Neural progenitor cell (in vitro differentiated cells): Measurements from ENCODE around the gene KDM2B. TPM values are rescaled to one million over a fixed set of nuclear protein-coding genes. Genes with fewer than 3 reads are reported as not detected.

Experiments used
- DNase-seq: peaks from one replicate; pipeline ENCODE4 v3.0.0-alpha.2; 2016; ENCODE audit warnings: low spot score
- H2AFZ ChIP-seq: fragments of 200-600 bp; sonication (generic); replicated peaks from 2 replicates; pipeline ENCODE4 v1.6.1; 2016; ENCODE audit warnings: antibody characterized with exemption
- H3F3A ChIP-seq: fragments of 200-600 bp; sonication (generic); 2 replicates; pipeline ENCODE4 v1.6.1; 2016; ENCODE audit warnings: antibody characterized with exemption, low read depth
- H3K27ac ChIP-seq: fragments of 200-600 bp; sonication (generic); 2 replicates; pipeline ENCODE4 v1.5.1; 2016; ENCODE audit warnings: mild to moderate bottlenecking
- H3K27me3 ChIP-seq: fragments of 200-600 bp; sonication (generic); 2 replicates; pipeline ENCODE4 v1.6.1; 2016; ENCODE audit warnings: mild to moderate bottlenecking, moderate library complexity
- H3K36me3 ChIP-seq: fragments of 200-600 bp; sonication (generic); 2 replicates; pipeline ENCODE4 v1.5.1; 2016
- H3K4me1 ChIP-seq: fragments of 200-600 bp; sonication (generic); 2 replicates; pipeline ENCODE4 v1.6.1; 2016; ENCODE audit warnings: mixed run types
- H3K4me2 ChIP-seq: fragments of 200-600 bp; sonication (generic); 2 replicates; pipeline ENCODE4 v1.6.1; 2016
- H3K4me3 ChIP-seq: fragments of 200-600 bp; sonication (generic); 2 replicates; pipeline ENCODE4 v1.5.1; 2016
- H3K79me2 ChIP-seq: fragments of 200-600 bp; sonication (generic); 2 replicates; pipeline ENCODE4 v1.6.1; 2016; ENCODE audit warnings: low read depth
- H3K9ac ChIP-seq: fragments of 200-600 bp; sonication (generic); 2 replicates; pipeline ENCODE4 v1.6.1; 2016
- H3K9me3 ChIP-seq: fragments of 200-600 bp; sonication (generic); 2 replicates; pipeline ENCODE4 v1.5.1; 2016; ENCODE audit warnings: low read depth
- H4K20me1 ChIP-seq: fragments of 200-600 bp; sonication (generic); 2 replicates; pipeline ENCODE4 v1.6.1; 2016; ENCODE audit warnings: low read depth
- H3K27ac Mint-ChIP-seq: 3 replicates; pipeline ENCODE4 v1.8.0; 2021; ENCODE audit warnings: mixed read lengths
- H3K27me3 Mint-ChIP-seq: 2 replicates; pipeline ENCODE4 v1.8.0; 2022; ENCODE audit warnings: low read depth, mild to moderate bottlenecking, inconsistent platforms, moderate library complexity, mixed read lengths; ENCODE audit not compliant: insufficient read depth
- H3K36me3 Mint-ChIP-seq: 3 replicates; pipeline ENCODE4 v1.8.0; 2021; ENCODE audit warnings: mixed read lengths
- H3K4me1 Mint-ChIP-seq: 3 replicates; pipeline ENCODE4 v1.8.0; 2021; ENCODE audit warnings: mixed read lengths
- H3K4me3 Mint-ChIP-seq: 3 replicates; pipeline ENCODE4 v1.8.0; 2021; ENCODE audit warnings: mild to moderate bottlenecking, moderate library complexity, mixed read lengths
- H3K9me3 Mint-ChIP-seq: 3 replicates; pipeline ENCODE4 v1.8.0; 2020; ENCODE audit warnings: mixed read lengths
- CTCF ChIP-seq: fragments of 200-600 bp; sonication (generic); IDR thresholded peaks from 2 replicates; pipeline ENCODE4 v1.5.1; 2017; ENCODE audit warnings: antibody characterized with exemption, mild to moderate bottlenecking
- EZH2 ChIP-seq: fragments of 200-600 bp; sonication (generic); IDR thresholded peaks from 2 replicates; pipeline ENCODE4 v1.6.1; 2017; ENCODE audit warnings: antibody characterized with exemption, mild to moderate bottlenecking, moderate library complexity
- EZH2phosphoT487 ChIP-seq: fragments of 200-600 bp; sonication (generic); IDR thresholded peaks from 2 replicates; pipeline ENCODE4 v1.6.1; 2017; ENCODE audit warnings: antibody characterized with exemption
- total RNA-seq: library from RNA; depleted of rRNA; stranded (reverse); fragments of >200 nt; gene quantifications from 2 replicates; pipeline ENCODE4 v1.2.3, GENCODE V29; 2015; ENCODE audit warnings: low replicate concordance

The KDM2B gene
- total RNA-seq, 1 donor from 2014 or later: 85.3 TPM

- H3K9me3 ChIP-seq: no peaks in the 10 kb centered on the region
- no peak overlapping the region for H3K4me3 ChIP-seq
- Mint-ChIP-seq H3K27ac (peak overlapping the region; percentile 73), H3K4me3 (no peak overlapping the region), H3K4me1 (peaks cover 39% of the 10 kb centered on the region), H3K27me3 (peaks cover 7% of the 10 kb centered on the region), H3K36me3 (peaks cover 25% of the 10 kb centered on the region), H3K9me3 (no peaks in the 10 kb centered on the region)
- H2AFZ ChIP-seq: no peak overlapping the region
- peaks cover 83% of the 10 kb centered on the region for H3K79me2 ChIP-seq
- TF ChIP-seq EZH2: no peak
- H3K27ac ChIP-seq: no peak overlapping the region
- no peak overlapping the region for H3K4me2 ChIP-seq
- peaks cover 90% of the 10 kb centered on the region for H4K20me1 ChIP-seq
- no peak overlapping the region for H3K9ac ChIP-seq
- no peak for DNase-seq
- no peaks in the 10 kb centered on the region for H3K36me3 ChIP-seq
- H3K27me3 ChIP-seq: no peaks in the 10 kb centered on the region
- peaks cover 14% of the 10 kb centered on the region for H3K4me1 ChIP-seq
- peaks cover 18% of the 10 kb centered on the region for H3F3A ChIP-seq
Observed at GRCh38 chr12:121530600-121531355, 50.0 kb downstream of the KDM2B start.

GRCh38 chr12:121529184-121529583, 51.6 kb downstream of the KDM2B start:
- Histone ChIP-seq H3K4me1 (peaks cover 9% of the 10 kb centered on the region), H3F3A (peaks cover 13% of the 10 kb centered on the region), H3K36me3 (no peaks in the 10 kb centered on the region), H3K9ac (no peak overlapping the region), H2AFZ (no peak overlapping the region), H3K9me3 (no peaks in the 10 kb centered on the region), H3K79me2 (peaks cover 82% of the 10 kb centered on the region), H3K4me3 (no peak overlapping the region), H3K27me3 (no peaks in the 10 kb centered on the region), H3K4me2 (no peak overlapping the region), H4K20me1 (peaks cover 90% of the 10 kb centered on the region), H3K27ac (no peak overlapping the region)
- Mint-ChIP-seq H3K4me1 (peaks cover 35% of the 10 kb centered on the region), H3K4me3 (no peak overlapping the region), H3K27me3 (peaks cover 7% of the 10 kb centered on the region), H3K27ac (no peak overlapping the region), H3K36me3 (peaks cover 22% of the 10 kb centered on the region), H3K9me3 (no peaks in the 10 kb centered on the region)
- TF ChIP-seq CTCF (no peak), EZH2phosphoT487 (no peak)
- no peak for DNase-seq

- Mint-ChIP-seq H3K9me3 (no peaks in the 10 kb centered on the region), H3K4me1 (peaks cover 26% of the 10 kb centered on the region)
- TF ChIP-seq EZH2phosphoT487 (no peak), EZH2 (no peak), CTCF (no peak)
Observed at GRCh38 chr12:121525411-121525810, 55.4 kb downstream of the KDM2B start.

More at GRCh38 chr12:121525411-121525810, 55.4 kb downstream of the KDM2B start:
- peak overlapping the region; percentile 77 for H3K27ac ChIP-seq
- DNase-seq: no peak
- no peaks in the 10 kb centered on the region for H3K27me3 ChIP-seq
- H3K27me3 Mint-ChIP-seq: no peaks in the 10 kb centered on the region
- no peak overlapping the region for H2AFZ ChIP-seq
- H3K4me3 Mint-ChIP-seq: no peak overlapping the region
- no peak overlapping the region for H3K27ac Mint-ChIP-seq
- H3K4me2 ChIP-seq: no peak overlapping the region
- H3K9me3 ChIP-seq: no peaks in the 10 kb centered on the region
- peaks cover 5% of the 10 kb centered on the region for H3F3A ChIP-seq
- H3K9ac ChIP-seq: no peak overlapping the region
- H3K79me2 ChIP-seq: peaks cover 59% of the 10 kb centered on the region
- H3K4me1 ChIP-seq: peaks cover 11% of the 10 kb centered on the region
- peaks cover 10% of the 10 kb centered on the region for H3K36me3 Mint-ChIP-seq
- no peak overlapping the region for H3K4me3 ChIP-seq
- H4K20me1 ChIP-seq: peaks cover 86% of the 10 kb centered on the region
- no peaks in the 10 kb centered on the region for H3K36me3 ChIP-seq
